ENCODE measurements around the gene MKRN2. TPM values are rescaled to one million over a fixed set of nuclear protein-coding genes. Genes with fewer than 3 reads are reported as not detected.
A peak's percentile ranks its signal among the peaks of the same experiment; 100 is the strongest.

The MKRN2 gene
- total and polyA plus RNA-seq, 9 of the 15 experiments (the other 6 are each of a cell fraction or from before 2014, with no cell fraction given): 29.4 to 63.2 (median 42.9) TPM

DNA sequence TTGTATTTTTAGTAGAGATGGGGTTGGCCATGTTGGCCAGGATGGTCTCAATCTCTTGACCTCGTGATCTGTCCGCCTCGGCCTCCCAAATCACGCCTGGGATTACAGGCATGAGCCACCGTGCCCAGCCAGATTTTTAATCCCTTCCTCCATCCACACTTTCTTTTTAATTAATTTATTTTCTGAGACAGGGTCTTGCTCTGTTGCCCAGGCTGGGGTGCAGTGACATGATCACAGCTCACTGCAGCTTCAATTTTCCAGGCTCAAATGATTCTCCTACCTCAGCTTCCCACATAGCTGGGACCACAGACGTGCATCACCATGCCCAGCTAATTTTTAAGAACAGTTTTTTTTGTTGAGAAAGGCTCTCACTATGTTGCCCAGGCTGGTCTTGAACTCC lies 63.4 kb downstream of the MKRN2 start:
- Histone ChIP-seq H3K36me3 (ENCODE audit: control insufficient read depth, insufficient read depth, low read length) (peaks cover 33% of the 10 kb centered on the region), H3K4me3 (no peak overlapping the region), H3K9ac (ENCODE audit: insufficient read depth in 1 of 2, low read depth in 2 of 2, low read length in 2 of 2) (no peak overlapping the region; a peak in 1 of 4 replicates), H3K79me2 (ENCODE audit: control insufficient read depth, insufficient read depth, low read length) (peaks cover 77% of the 10 kb centered on the region), H3K4me2 (ENCODE audit: insufficient read depth, low read length) (no peak overlapping the region), H3K9me3 (replicated peaks; ENCODE audit: control insufficient read depth, insufficient read depth, low read depth, low read length) (no peaks in the 10 kb centered on the region), H3K27me3 (ENCODE audit: control insufficient read depth in 2 of 2, insufficient read depth in 2 of 2, low read length in 2 of 2) (no peaks in the 10 kb centered on the region), H3K4me1 (replicated peaks in 1 of 2; ENCODE audit: control insufficient read depth in 2 of 2, insufficient read depth in 2 of 2, low read length in 2 of 2) (peaks cover 3 to 17% of the 10 kb centered on the region in 2 experiments; a peak in 2 of 5 replicates), H4K20me1 (replicated peaks; ENCODE audit: control insufficient read depth, insufficient read depth, low read length) (peaks cover 13% of the 10 kb centered on the region; the same call in 1 of the 2 replicates), H3K27ac (ENCODE audit: extremely low read depth, low read depth, low read length) (no peak overlapping the region), H2AFZ (ENCODE audit: low read depth, low read length) (no peak overlapping the region), H3K9me1 (ENCODE audit: control insufficient read depth, insufficient read depth, low read length) (no peaks in the 10 kb centered on the region)
- TF ChIP-seq ZHX1 (conservative IDR thresholded peaks at IDR 0.05; ENCODE audit: low read length): no peak
- no peak for TF ChIP-seq RBM39 (optimal IDR thresholded peaks at IDR 0.05; ENCODE audit: low read depth, low read length)
- no peak for TF ChIP-seq FOS (IDR thresholded peaks at IDR 0.05; ENCODE audit: extremely low read depth, insufficient read length)
- TF ChIP-seq ZNF121 (CRISPR knock-in tag; conservative IDR thresholded peaks at IDR 0.05): peak; percentile 89
- no peak for TF ChIP-seq NR3C1 (CRISPR knock-in tag; IDR thresholded peaks at IDR 0.05)
- peak; percentile 20 for TF ChIP-seq RBM25 (IDR thresholded peaks at IDR 0.05; ENCODE audit: low read depth, low read length, severe bottlenecking)
- no peak for DNase-seq (ENCODE audit: extremely low read depth in 1 of 4, low spot score in 3 of 4)
- BruUV-seq (replicated peaks): no TSS peak
- no peak for FAIRE-seq
- POLR2A ChIA-PET: no interaction called here
- in situ Hi-C loops (cut with MboI) (no loop called here), intact Hi-C loops (cut with micrococcal nuclease) (no loop called here)
- ATAC-seq: no peak
- WGBS (ENCODE audit: insufficient coverage, low coverage, missing lambda C conversion rate): 88% methylated on average over 6 of the region's 6 CpGs
- CTCF ChIA-PET (ENCODE audit: low intra/inter-chr PET ratio): no interaction called here
